GM19351 (cell line): Measurements from ENCODE around the gene RHOBTB1.
A peak's percentile ranks its signal among the peaks of the same experiment; 100 is the strongest.

Source experiments
- ATAC-seq: cut with Tn5 transposase; IDR thresholded peaks from one replicate; pipeline ENCODE4 v1.9.1; 2021; ENCODE audit warnings: mild to moderate bottlenecking, moderate library complexity; ENCODE audit not compliant: unreplicated experiment

Gene RHOBTB1

GRCh38 chr10:60943316-60944057, 498 bp downstream of the RHOBTB1 start:
- peak; percentile 34 for ATAC-seq

GRCh38 chr10:60942788-60943315, 1.1 kb downstream of the RHOBTB1 start:
- peak; percentile 61 for ATAC-seq

- no peak for ATAC-seq
These were observed 1.7 kb downstream of the RHOBTB1 start for GRCh38 chr10:60942134-60942787.

- ATAC-seq = no peak
These were observed 3.5 kb downstream of the RHOBTB1 start for GRCh38 chr10:60940446-60940845.

- ATAC-seq = no peak
These were observed 6.0 kb downstream of the RHOBTB1 start for GRCh38 chr10:60937784-60938654.

GRCh38 chr10:60937022-60937421, 7.0 kb downstream of the RHOBTB1 start:
- no peak for ATAC-seq

GRCh38 chr10:60934215-60935175, 9.5 kb downstream of the RHOBTB1 start:
- no peak for ATAC-seq

- no peak for ATAC-seq
These were observed 11.2 kb downstream of the RHOBTB1 start for GRCh38 chr10:60932756-60933155.

- no peak for ATAC-seq
These were observed 13.7 kb downstream of the RHOBTB1 start for GRCh38 chr10:60930237-60930636.

GRCh38 chr10:60921633-60922032, 22.4 kb downstream of the RHOBTB1 start:
- ATAC-seq = no peak

GRCh38 chr10:60920479-60920878, 23.5 kb downstream of the RHOBTB1 start:
- no peak for ATAC-seq

- ATAC-seq = no peak
These were observed 24.4 kb downstream of the RHOBTB1 start for GRCh38 chr10:60919551-60919950.

- ATAC-seq = no peak
These were observed 26.4 kb downstream of the RHOBTB1 start for GRCh38 chr10:60917331-60918280.

- no peak for ATAC-seq
These were observed 28.0 kb downstream of the RHOBTB1 start for GRCh38 chr10:60916025-60916424.

GRCh38 chr10:60914690-60915141, 29.3 kb downstream of the RHOBTB1 start:
- no peak for ATAC-seq

- ATAC-seq = no peak
These were observed 30.3 kb downstream of the RHOBTB1 start for GRCh38 chr10:60913657-60914056.

GRCh38 chr10:60913071-60913470, 30.9 kb downstream of the RHOBTB1 start:
- ATAC-seq = no peak

GRCh38 chr10:60911715-60912114, 32.3 kb downstream of the RHOBTB1 start:
- no peak for ATAC-seq

- ATAC-seq = no peak
These were observed 32.8 kb downstream of the RHOBTB1 start for GRCh38 chr10:60911216-60911615.
